ENCODE measurements around the gene SMURF1.

DNA sequence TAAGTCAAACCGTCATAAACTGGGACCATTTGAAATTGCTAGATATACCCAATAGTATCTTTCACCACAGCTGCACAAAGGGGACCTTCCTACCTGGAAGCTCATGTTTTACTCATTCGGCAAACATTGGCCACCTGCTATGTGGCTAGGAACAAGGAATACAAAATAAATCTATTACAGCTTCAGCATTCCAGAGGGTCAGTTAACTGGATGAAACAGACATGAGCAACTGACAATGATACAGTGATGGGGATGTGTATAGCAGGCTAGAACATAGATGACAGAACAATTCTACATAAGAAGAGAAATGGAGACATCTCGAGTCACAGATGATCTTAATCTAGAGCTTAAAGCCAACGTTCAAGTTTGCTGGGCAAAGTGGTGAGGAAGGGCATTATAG is 3.1 kb upstream of the SMURF1 start:
- TF ChIP-seq, protein P1, sequence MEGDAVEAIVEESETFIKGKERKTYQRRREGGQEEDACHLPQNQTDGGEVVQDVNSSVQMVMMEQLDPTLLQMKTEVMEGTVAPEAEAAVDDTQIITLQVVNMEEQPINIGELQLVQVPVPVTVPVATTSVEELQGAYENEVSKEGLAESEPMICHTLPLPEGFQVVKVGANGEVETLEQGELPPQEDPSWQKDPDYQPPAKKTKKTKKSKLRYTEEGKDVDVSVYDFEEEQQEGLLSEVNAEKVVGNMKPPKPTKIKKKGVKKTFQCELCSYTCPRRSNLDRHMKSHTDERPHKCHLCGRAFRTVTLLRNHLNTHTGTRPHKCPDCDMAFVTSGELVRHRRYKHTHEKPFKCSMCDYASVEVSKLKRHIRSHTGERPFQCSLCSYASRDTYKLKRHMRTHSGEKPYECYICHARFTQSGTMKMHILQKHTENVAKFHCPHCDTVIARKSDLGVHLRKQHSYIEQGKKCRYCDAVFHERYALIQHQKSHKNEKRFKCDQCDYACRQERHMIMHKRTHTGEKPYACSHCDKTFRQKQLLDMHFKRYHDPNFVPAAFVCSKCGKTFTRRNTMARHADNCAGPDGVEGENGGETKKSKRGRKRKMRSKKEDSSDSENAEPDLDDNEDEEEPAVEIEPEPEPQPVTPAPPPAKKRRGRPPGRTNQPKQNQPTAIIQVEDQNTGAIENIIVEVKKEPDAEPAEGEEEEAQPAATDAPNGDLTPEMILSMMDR (IDR thresholded peaks at IDR 0.05; ENCODE audit: insufficient read depth, low read depth, low read length) = no peak
- TF ChIP-seq EZH2 (IDR thresholded peaks at IDR 0.05; ENCODE audit: insufficient read depth, low read length) = no peak
